Measurements from ENCODE around the gene DBF4B.
A peak's percentile ranks its signal among the peaks of the same experiment; 100 is the strongest.

DNA sequence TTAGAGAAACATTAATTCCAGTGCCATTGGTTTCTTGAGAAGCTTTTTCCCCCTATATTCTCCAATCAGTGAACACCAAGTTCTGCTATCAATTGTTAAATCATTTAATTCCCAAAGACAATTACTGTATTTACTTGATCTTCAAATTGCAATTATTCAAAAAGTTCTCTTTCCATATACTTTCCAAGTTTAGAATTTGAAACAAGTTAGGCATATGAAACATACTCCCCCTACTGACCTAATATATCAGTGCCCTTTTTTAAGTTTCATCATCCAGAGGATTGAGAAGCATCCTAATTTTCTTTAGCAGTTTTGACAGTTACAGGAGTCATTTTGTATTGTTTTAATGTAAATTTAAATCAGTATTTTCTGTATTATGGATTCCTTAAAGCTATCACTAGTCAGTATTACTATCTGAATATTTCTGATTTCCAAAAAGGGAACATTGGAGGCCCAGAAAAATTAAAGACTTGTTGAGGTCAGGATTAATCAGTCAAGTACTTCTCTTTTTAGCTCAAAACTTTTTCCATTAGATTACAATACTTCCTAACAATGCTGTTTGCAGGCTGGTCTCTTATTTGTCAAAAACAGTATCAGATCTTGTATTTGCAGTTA is 35.9 kb upstream of the DBF4B start:
- TF ChIP-seq CTCF (IDR thresholded peaks at IDR 0.05) (peak in 1 of 2 donors; percentile 42), POLR2A (IDR thresholded peaks at IDR 0.05) (no peak)
